ENCODE results near the gene NEURL1B. TPM values are rescaled to one million over a fixed set of nuclear protein-coding genes. Genes with fewer than 3 reads are reported as not detected.
A peak's percentile ranks its signal among the peaks of the same experiment; 100 is the strongest.

NEURL1B gene
- total RNA-seq, 2 donors from 2014 or later, result 4.9 to 6.3 TPM

- Mint-ChIP-seq H3K4me1 (peaks cover 7% of the 10 kb centered on the region), H3K27ac (no peak overlapping the region), H3K36me3 (ENCODE audit: low read depth) (no peaks in the 10 kb centered on the region), H3K4me3 (no peak overlapping the region), H3K27me3 (ENCODE audit: insufficient read depth) (no peaks in the 10 kb centered on the region), H3K9me3 (peaks cover 21% of the 10 kb centered on the region)
- WGBS, 2 experiments (ENCODE audit: insufficient coverage in 1 of 2, insufficient read length in 1 of 2), result 90 to 94% methylated on average over 5 to 7 of the region's 7 CpGs
- DNase-seq, result no peak
- Histone ChIP-seq H3K4me3 (ENCODE audit: low read length) (no peak overlapping the region), H3K27me3 (ENCODE audit: control insufficient read depth, insufficient read depth, low read length, poor library complexity, severe bottlenecking) (no peaks in the 10 kb centered on the region), H3K9me3 (ENCODE audit: control insufficient read depth, low read length) (peaks cover 12% of the 10 kb centered on the region), H3K9ac (ENCODE audit: extremely low read depth, low read length, poor library complexity, severe bottlenecking) (no peak overlapping the region), H3K27ac (ENCODE audit: low read depth, low read length) (peak overlapping the region; percentile 97), H3K36me3 (ENCODE audit: control insufficient read depth, insufficient read depth, low read length) (no peaks in the 10 kb centered on the region), H3K4me1 (ENCODE audit: control insufficient read depth, insufficient read depth, low read length) (no peaks in the 10 kb centered on the region)
- no peak for TF ChIP-seq CTCF (conservative IDR thresholded peaks at IDR 0.05)
Measured at GRCh38 chr5:172658961-172659501, 18.0 kb downstream of the NEURL1B start.

GRCh38 chr5:172659570-172659908 is 18.5 kb downstream of the NEURL1B start:
- Histone ChIP-seq H3K4me1 (ENCODE audit: control insufficient read depth, insufficient read depth, low read length) (no peaks in the 10 kb centered on the region), H3K9ac (ENCODE audit: extremely low read depth, low read length, poor library complexity, severe bottlenecking) (no peak overlapping the region), H3K27ac (ENCODE audit: low read depth, low read length) (peak overlapping the region; percentile 97), H3K4me3 (ENCODE audit: low read length) (no peak overlapping the region), H3K27me3 (ENCODE audit: control insufficient read depth, insufficient read depth, low read length, poor library complexity, severe bottlenecking) (no peaks in the 10 kb centered on the region), H3K9me3 (ENCODE audit: control insufficient read depth, low read length) (peaks cover 12% of the 10 kb centered on the region), H3K36me3 (ENCODE audit: control insufficient read depth, insufficient read depth, low read length) (no peaks in the 10 kb centered on the region)
- H3K4me1 Mint-ChIP-seq, result peaks cover 9% of the 10 kb centered on the region
- H3K27me3 Mint-ChIP-seq (ENCODE audit: insufficient read depth), result no peaks in the 10 kb centered on the region
- H3K27ac Mint-ChIP-seq, result peak overlapping the region; percentile 76
- no peak overlapping the region for H3K4me3 Mint-ChIP-seq
- H3K9me3 Mint-ChIP-seq, result peaks cover 21% of the 10 kb centered on the region
- H3K36me3 Mint-ChIP-seq (ENCODE audit: low read depth), result no peaks in the 10 kb centered on the region
- no peak for DNase-seq
- TF ChIP-seq CTCF (conservative IDR thresholded peaks at IDR 0.05), result no peak

GRCh38 chr5:172659909-172660628 is 19.0 kb downstream of the NEURL1B start:
- Mint-ChIP-seq H3K27ac (peak overlapping the region; percentile 76), H3K27me3 (ENCODE audit: insufficient read depth) (no peaks in the 10 kb centered on the region), H3K9me3 (peaks cover 18% of the 10 kb centered on the region), H3K4me1 (peaks cover 9% of the 10 kb centered on the region), H3K4me3 (no peak overlapping the region), H3K36me3 (ENCODE audit: low read depth) (no peaks in the 10 kb centered on the region)
- Histone ChIP-seq H3K4me1 (ENCODE audit: control insufficient read depth, insufficient read depth, low read length) (no peaks in the 10 kb centered on the region), H3K9ac (ENCODE audit: extremely low read depth, low read length, poor library complexity, severe bottlenecking) (no peak overlapping the region), H3K27me3 (ENCODE audit: control insufficient read depth, insufficient read depth, low read length, poor library complexity, severe bottlenecking) (no peaks in the 10 kb centered on the region), H3K4me3 (ENCODE audit: low read length) (no peak overlapping the region), H3K27ac (ENCODE audit: low read depth, low read length) (peak overlapping the region; percentile 97), H3K36me3 (ENCODE audit: control insufficient read depth, insufficient read depth, low read length) (no peaks in the 10 kb centered on the region), H3K9me3 (ENCODE audit: control insufficient read depth, low read length) (peaks cover 10% of the 10 kb centered on the region)
- 44 to 68% methylated on average over 9 to 18 of the region's 18 CpGs for WGBS, 2 experiments (ENCODE audit: insufficient coverage in 1 of 2, insufficient read length in 1 of 2)
- DNase-seq, result peak; percentile 85
- peak; percentile 41 for TF ChIP-seq CTCF (conservative IDR thresholded peaks at IDR 0.05)

All from endodermal cell (in vitro differentiated cells).